Measurements from ENCODE around the gene HRCT1.

DNA sequence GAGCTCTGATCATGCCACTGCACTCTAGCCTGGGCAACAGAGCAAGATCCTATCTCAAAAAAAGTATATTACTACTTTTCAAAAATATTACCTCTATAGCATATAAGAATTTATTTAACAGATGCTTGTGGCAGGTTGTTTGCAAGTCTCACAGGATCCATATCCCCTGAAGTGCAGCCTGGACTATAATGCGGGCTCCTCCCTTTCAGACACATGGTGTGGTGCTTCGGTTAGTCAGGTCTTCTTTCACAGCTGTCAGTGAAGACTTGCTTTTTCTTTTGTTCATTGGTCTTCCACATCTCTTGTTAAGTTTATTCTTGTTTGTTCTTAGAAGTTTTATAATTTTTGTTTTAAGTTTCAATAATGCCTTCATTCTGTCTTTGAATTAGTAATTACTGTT, 9.4 kb upstream of the HRCT1 start:
- TF ChIP-seq, protein P1, sequence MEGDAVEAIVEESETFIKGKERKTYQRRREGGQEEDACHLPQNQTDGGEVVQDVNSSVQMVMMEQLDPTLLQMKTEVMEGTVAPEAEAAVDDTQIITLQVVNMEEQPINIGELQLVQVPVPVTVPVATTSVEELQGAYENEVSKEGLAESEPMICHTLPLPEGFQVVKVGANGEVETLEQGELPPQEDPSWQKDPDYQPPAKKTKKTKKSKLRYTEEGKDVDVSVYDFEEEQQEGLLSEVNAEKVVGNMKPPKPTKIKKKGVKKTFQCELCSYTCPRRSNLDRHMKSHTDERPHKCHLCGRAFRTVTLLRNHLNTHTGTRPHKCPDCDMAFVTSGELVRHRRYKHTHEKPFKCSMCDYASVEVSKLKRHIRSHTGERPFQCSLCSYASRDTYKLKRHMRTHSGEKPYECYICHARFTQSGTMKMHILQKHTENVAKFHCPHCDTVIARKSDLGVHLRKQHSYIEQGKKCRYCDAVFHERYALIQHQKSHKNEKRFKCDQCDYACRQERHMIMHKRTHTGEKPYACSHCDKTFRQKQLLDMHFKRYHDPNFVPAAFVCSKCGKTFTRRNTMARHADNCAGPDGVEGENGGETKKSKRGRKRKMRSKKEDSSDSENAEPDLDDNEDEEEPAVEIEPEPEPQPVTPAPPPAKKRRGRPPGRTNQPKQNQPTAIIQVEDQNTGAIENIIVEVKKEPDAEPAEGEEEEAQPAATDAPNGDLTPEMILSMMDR (conservative IDR thresholded peaks at IDR 0.05; ENCODE audit: low read depth, low read length), result no peak
- TF ChIP-seq EZH2 (IDR thresholded peaks at IDR 0.05; ENCODE audit: low read length, unreplicated experiment), result no peak
